Muscle of leg (tissue), 11 donors: Measurements from ENCODE around the gene MTFMT. TPM values are rescaled to one million over a fixed set of nuclear protein-coding genes. Genes with fewer than 3 reads are reported as not detected.

Source experiments
- DNase-seq: peaks from one replicate; pipeline ENCODE4 v3.0.0; 2013
- H3K27ac ChIP-seq: one replicate; pipeline ENCODE4 v1.5.1; 2013; ENCODE audit warnings: mild to moderate bottlenecking, low read length, control low read depth
- H3K27me3 ChIP-seq: one replicate; pipeline ENCODE4 v1.6.1; 2013; ENCODE audit warnings: low read length; ENCODE audit not compliant: control insufficient read depth, insufficient read depth
- H3K36me3 ChIP-seq: one replicate; pipeline ENCODE4 v1.6.1; 2013; ENCODE audit warnings: low read length; ENCODE audit not compliant: control insufficient read depth, insufficient read depth
- H3K4me1 ChIP-seq: one replicate; pipeline ENCODE4 v1.6.1; 2013; ENCODE audit warnings: low read length; ENCODE audit not compliant: control insufficient read depth, insufficient read depth
- H3K4me3 ChIP-seq: one replicate; pipeline ENCODE4 v1.5.1; 2013; ENCODE audit warnings: low read length, control low read depth
- H3K9me3 ChIP-seq: replicated peaks from 2 replicates; pipeline ENCODE4 v1.6.1; 2013; ENCODE audit warnings: low read depth, low read length; ENCODE audit not compliant: control insufficient read depth
- WGBS: methylation state at CpG from one replicate; pipeline ENCODE4 v1.1.5; 2013; ENCODE audit warnings: missing lambda C conversion rate; ENCODE audit not compliant: insufficient coverage; 5-methylcytosine and 5-hydroxymethylcytosine counted together
- polyA plus RNA-seq, 8 donors: library from polyadenylated mRNA; unstranded; fragments of 120-200 nt; gene quantifications; one replicate each; pipeline versions ENCODE4 v1.2.1 to v1.2.3, GENCODE V29; 2013; ENCODE audit warnings: inconsistent platforms in 1 of 8, low replicate concordance in 1 of 8; ENCODE audit not compliant: insufficient read length in 8 of 8, insufficient read depth in 1 of 8
- total RNA-seq: library from RNA; stranded (reverse); fragments of 120-200 nt; gene quantifications from one replicate; pipeline ENCODE4 v1.2.4, GENCODE V29; 2013

The MTFMT gene
- total and polyA plus RNA-seq, 9 donors = 7.9 to 11.2 (median 9.3) TPM

GRCh38 chr15:65062061-65062460, 32.6 kb upstream of the MTFMT start:
- no peak overlapping the region for H3K4me3 ChIP-seq
- no peak for DNase-seq
- WGBS = 89% methylated on average over 3 of the region's 5 CpGs
- no peaks in the 10 kb centered on the region for H3K9me3 ChIP-seq
- H3K36me3 ChIP-seq = peaks cover 2% of the 10 kb centered on the region
- no peak overlapping the region for H3K27ac ChIP-seq
- peaks cover 16% of the 10 kb centered on the region for H3K27me3 ChIP-seq
- H3K4me1 ChIP-seq = peaks cover 13% of the 10 kb centered on the region

- H3K9me3 ChIP-seq = no peaks in the 10 kb centered on the region
- H3K27ac ChIP-seq = no peak overlapping the region
- 78% methylated on average over 2 of the region's 6 CpGs for WGBS
- H3K4me1 ChIP-seq = peaks cover 8% of the 10 kb centered on the region
- no peak for DNase-seq
- no peak overlapping the region for H3K4me3 ChIP-seq
- H3K36me3 ChIP-seq = peaks cover 2% of the 10 kb centered on the region
- H3K27me3 ChIP-seq = peaks cover 9% of the 10 kb centered on the region
These were observed 31.4 kb upstream of the MTFMT start for GRCh38 chr15:65060641-65061397.

- DNase-seq = no peak
- Histone ChIP-seq H3K9me3 (no peaks in the 10 kb centered on the region), H3K4me1 (peaks cover 8% of the 10 kb centered on the region), H3K36me3 (peaks cover 4% of the 10 kb centered on the region), H3K4me3 (no peak overlapping the region), H3K27ac (no peak overlapping the region), H3K27me3 (peaks cover 1% of the 10 kb centered on the region)
- 100% methylated on average over 1 of the region's 4 CpGs for WGBS
These were observed 30.6 kb upstream of the MTFMT start for GRCh38 chr15:65059931-65060596.

DNA sequence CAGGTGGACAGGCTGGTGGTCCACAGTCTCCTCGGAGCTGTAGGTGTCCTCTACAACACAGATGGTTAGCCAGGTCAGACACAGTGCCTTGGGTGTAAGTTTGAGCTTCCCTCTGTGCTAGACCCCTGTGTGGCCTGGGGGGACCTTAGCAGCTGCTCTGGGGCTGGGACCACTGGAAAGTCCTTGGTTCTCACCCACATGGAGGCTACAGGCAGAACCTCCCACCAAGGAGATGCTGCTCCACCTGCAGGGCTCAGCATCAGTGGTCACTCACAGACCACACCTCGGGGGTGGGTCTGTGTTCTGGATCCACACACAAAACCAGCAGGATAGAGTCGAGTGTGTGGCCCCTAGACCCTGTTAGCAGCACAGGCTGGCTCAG, 29.9 kb upstream of the MTFMT start:
- WGBS = 100% methylated on average over 1 of the region's 3 CpGs
- no peaks in the 10 kb centered on the region for H3K9me3 ChIP-seq
- DNase-seq = no peak
- no peaks in the 10 kb centered on the region for H3K27me3 ChIP-seq
- H3K27ac ChIP-seq = no peak overlapping the region
- no peak overlapping the region for H3K4me3 ChIP-seq
- H3K4me1 ChIP-seq = peaks cover 10% of the 10 kb centered on the region
- H3K36me3 ChIP-seq = peaks cover 9% of the 10 kb centered on the region

DNA sequence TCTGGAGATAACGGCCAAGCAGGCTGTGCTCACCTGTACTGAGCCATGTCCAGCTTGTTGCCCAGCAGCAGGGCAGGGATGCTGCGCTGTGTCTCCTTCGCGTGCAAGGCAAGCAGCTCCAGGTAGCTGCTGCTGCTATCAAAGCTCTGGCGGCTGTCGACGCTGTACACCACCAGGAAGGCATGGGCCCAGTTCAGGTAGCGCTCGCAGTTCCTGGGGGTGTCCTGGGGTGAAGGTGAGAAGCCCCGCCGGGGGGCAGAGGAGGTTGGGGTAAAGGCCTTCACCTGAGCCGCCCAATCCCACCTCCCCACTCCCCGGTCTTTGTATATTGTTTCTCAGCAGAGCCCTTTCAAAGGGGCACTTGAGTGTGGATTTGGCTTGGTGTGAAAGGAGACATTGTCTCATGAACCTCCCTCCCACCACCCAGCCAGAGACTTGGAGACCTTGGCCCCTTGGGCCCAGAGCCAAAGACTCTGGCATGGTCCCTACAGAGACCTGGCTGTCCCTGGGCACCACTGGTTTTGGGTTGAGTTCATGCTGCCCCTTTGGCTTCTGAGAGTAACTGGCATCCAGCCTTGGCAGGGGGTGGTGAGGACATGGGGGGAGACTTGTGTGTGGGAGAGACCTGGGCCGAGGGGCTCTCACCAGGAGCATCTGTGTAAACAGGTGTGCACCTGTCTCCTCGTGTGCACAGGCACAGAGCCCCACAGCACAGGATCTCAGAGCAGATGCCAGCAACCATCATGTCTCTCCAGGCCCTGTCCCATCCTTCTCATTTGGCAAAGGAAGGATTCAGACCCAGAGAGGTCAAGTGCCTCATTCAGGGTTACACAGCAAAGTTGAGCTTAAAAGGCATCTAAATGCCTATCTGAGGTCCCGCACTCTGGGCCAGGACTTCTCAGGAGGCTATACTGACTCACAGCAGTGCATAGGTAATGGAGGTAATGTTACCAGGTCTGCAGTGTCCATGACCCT, 29.2 kb upstream of the MTFMT start:
- no peak for DNase-seq
- Histone ChIP-seq H3K4me1 (peaks cover 11% of the 10 kb centered on the region), H3K4me3 (no peak overlapping the region), H3K27ac (no peak overlapping the region), H3K27me3 (no peaks in the 10 kb centered on the region), H3K9me3 (no peaks in the 10 kb centered on the region), H3K36me3 (peaks cover 9% of the 10 kb centered on the region)
- 75% methylated on average over 7 of the region's 16 CpGs for WGBS

DNA sequence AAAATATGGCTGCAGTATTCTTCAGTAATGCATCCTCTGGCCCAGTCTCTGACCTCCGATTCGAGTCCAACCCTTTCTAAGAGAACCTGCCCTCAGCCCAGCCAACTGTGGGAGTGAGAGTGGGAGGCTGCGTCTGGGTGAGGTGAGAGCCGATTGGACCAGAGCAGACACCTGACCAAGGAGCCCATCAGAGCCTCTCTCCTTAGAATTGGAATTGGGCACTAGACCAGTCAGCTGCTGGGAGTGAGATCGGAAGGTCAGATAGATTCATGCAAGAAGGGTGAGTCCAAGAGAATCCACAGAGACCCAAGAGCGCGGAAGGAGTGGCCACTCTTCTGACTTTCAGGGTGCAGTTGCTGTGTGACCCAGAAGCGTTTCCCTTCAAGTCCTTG, 28.1 kb upstream of the MTFMT start:
- Histone ChIP-seq H3K4me3 (no peak overlapping the region), H3K9me3 (no peaks in the 10 kb centered on the region), H3K36me3 (peaks cover 13% of the 10 kb centered on the region), H3K27me3 (no peaks in the 10 kb centered on the region), H3K27ac (no peak overlapping the region), H3K4me1 (peaks cover 7% of the 10 kb centered on the region)
- WGBS = 90% methylated on average over 3 of the region's 8 CpGs
- DNase-seq = no peak

GRCh38 chr15:65056868-65057548, 27.6 kb upstream of the MTFMT start:
- H3K27ac ChIP-seq = no peak overlapping the region
- H3K4me1 ChIP-seq = peaks cover 7% of the 10 kb centered on the region
- WGBS = 63% methylated on average over 1 of the region's 8 CpGs
- no peaks in the 10 kb centered on the region for H3K9me3 ChIP-seq
- no peaks in the 10 kb centered on the region for H3K27me3 ChIP-seq
- DNase-seq = no peak
- no peak overlapping the region for H3K4me3 ChIP-seq
- peaks cover 13% of the 10 kb centered on the region for H3K36me3 ChIP-seq

- H3K36me3 ChIP-seq = peaks cover 13% of the 10 kb centered on the region
- no peaks in the 10 kb centered on the region for H3K9me3 ChIP-seq
- H3K4me1 ChIP-seq = peaks cover 12% of the 10 kb centered on the region
- no peak for DNase-seq
- no peaks in the 10 kb centered on the region for H3K27me3 ChIP-seq
- H3K4me3 ChIP-seq = no peak overlapping the region
- no peak overlapping the region for H3K27ac ChIP-seq
- WGBS = 91% methylated on average over 6 of the region's 9 CpGs
These were observed 26.7 kb upstream of the MTFMT start for GRCh38 chr15:65056106-65056505.

- no peaks in the 10 kb centered on the region for H3K27me3 ChIP-seq
- peaks cover 13% of the 10 kb centered on the region for H3K36me3 ChIP-seq
- H3K4me3 ChIP-seq = no peak overlapping the region
- peaks cover 12% of the 10 kb centered on the region for H3K4me1 ChIP-seq
- H3K27ac ChIP-seq = no peak overlapping the region
- DNase-seq = no peak
- H3K9me3 ChIP-seq = no peaks in the 10 kb centered on the region
- 80% methylated on average over 3 of the region's 6 CpGs for WGBS
These were observed 25.9 kb upstream of the MTFMT start for GRCh38 chr15:65055201-65055870.
